ENCODE data around the gene ELK3.

GRCh38 chr12:96208801-96209549 lies 14.8 kb downstream of the ELK3 start:
- no peak for TF ChIP-seq POLR2A (IDR thresholded peaks at IDR 0.05; ENCODE audit: low read depth, low read length)
- TF ChIP-seq POLR2AphosphoS5 (IDR thresholded peaks at IDR 0.05; ENCODE audit: low read depth, low read length): no peak
